Activated naive CD8-positive, alpha-beta T cell (primary cell): ENCODE measurements around the gene TPD52L1.

Experiments used
- H3K27ac Mint-ChIP-seq: one replicate; pipeline ENCODE4 v1.8.0; 2021; ENCODE audit warnings: mixed read lengths
- H3K27me3 Mint-ChIP-seq: one replicate; pipeline ENCODE4 v1.8.0; 2021; ENCODE audit warnings: mixed read lengths
- H3K36me3 Mint-ChIP-seq: one replicate; pipeline ENCODE4 v1.8.0; 2021; ENCODE audit warnings: mixed read lengths
- H3K4me1 Mint-ChIP-seq: one replicate; pipeline ENCODE4 v1.8.0; 2021; ENCODE audit warnings: low read depth, mixed read lengths
- H3K4me3 Mint-ChIP-seq: one replicate; pipeline ENCODE4 v1.8.0; 2021; ENCODE audit warnings: mild to moderate bottlenecking, mixed read lengths
- H3K9me3 Mint-ChIP-seq: one replicate; pipeline ENCODE4 v1.8.0; 2021; ENCODE audit warnings: low read depth, mixed read lengths

Gene TPD52L1

DNA sequence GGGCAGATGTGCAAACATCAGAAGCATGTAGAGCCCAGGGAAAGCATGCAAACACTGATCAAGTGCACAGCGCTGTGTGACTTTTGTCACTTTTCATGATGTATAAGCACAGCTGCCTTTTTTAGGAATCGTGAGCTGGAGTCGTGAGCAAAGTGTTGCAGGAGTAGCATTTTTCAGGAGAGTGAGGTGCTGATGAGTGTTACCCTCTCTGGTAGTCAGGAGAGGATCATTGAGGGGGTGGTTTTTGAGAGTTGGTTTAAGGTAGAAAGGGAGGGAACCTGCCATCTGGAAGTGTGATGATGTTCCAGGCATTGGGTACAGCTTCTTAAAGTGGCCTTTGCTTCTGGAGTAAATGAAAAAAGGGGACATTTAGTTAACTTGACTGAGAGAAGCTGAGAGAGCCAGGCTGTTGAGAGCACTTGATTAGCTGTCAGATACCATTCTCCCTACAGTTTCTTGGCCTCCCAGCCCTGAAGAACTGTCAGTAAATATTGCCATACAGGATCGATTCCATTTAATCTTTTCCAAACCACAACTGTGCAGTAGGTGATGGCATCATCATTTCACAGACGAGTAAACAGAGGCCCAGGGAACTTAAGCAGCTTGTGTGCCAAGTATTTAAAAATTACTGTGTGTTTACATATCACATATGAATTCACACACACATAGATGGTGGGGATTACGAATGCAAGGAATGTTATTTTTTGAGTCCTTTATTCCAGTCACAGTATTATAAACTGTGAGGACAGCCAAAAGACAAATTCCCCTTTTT, 28.9 kb downstream of the TPD52L1 start:
- no peak overlapping the region for H3K4me3 Mint-ChIP-seq
- no peaks in the 10 kb centered on the region for H3K9me3 Mint-ChIP-seq
- no peak overlapping the region for H3K27ac Mint-ChIP-seq
- no peaks in the 10 kb centered on the region for H3K36me3 Mint-ChIP-seq
- no peaks in the 10 kb centered on the region for H3K4me1 Mint-ChIP-seq
- peaks cover 4% of the 10 kb centered on the region for H3K27me3 Mint-ChIP-seq

DNA sequence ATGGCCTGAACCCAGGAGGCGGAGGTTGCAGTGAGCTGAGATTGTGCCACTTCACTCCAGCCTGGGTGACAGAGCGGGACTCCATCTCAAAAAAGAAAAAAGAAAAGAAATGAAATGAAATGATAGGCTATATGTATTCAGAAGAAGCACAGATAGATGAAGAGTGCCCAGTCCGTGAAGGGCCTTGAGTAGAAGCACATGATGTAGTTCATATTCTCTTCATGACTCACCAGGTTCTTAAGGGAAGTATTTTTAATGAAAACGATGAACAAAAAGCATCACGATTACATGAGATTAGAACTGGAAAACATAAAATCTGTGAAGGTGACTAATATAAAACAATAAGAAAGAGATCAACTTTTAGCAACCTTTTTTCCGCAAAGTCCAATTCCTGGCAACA, 29.8 kb downstream of the TPD52L1 start:
- Mint-ChIP-seq H3K27me3 (peaks cover 4% of the 10 kb centered on the region), H3K9me3 (no peaks in the 10 kb centered on the region), H3K27ac (no peak overlapping the region)

DNA sequence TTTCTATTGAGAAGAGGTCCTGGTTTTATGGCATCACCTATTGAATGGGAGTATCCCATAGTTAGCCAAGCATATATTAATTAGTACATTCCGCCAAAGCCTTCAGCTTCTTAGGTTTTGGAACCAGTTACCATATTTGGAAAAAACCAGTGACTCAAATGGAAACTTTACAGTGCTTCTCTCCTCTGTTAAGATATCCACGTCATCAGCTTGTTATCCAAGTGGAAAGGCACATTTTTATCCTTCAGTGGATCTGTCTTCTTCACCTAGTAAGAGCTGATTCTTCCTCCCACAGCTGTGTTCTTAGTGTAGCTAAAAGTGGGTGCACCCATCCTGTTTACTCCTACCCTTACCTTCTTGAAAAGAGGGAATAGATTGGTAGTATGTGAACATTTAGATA, 34.5 kb downstream of the TPD52L1 start:
- Mint-ChIP-seq H3K4me3 (no peak overlapping the region), H3K27ac (no peak overlapping the region), H3K9me3 (no peaks in the 10 kb centered on the region), H3K27me3 (peaks cover 2% of the 10 kb centered on the region), H3K36me3 (no peaks in the 10 kb centered on the region), H3K4me1 (peaks cover 2% of the 10 kb centered on the region)

More for the DNA sequence above, 29.8 kb downstream of the TPD52L1 start:
- no peaks in the 10 kb centered on the region for H3K36me3 Mint-ChIP-seq
- no peak overlapping the region for H3K4me3 Mint-ChIP-seq
- no peaks in the 10 kb centered on the region for H3K4me1 Mint-ChIP-seq

DNA sequence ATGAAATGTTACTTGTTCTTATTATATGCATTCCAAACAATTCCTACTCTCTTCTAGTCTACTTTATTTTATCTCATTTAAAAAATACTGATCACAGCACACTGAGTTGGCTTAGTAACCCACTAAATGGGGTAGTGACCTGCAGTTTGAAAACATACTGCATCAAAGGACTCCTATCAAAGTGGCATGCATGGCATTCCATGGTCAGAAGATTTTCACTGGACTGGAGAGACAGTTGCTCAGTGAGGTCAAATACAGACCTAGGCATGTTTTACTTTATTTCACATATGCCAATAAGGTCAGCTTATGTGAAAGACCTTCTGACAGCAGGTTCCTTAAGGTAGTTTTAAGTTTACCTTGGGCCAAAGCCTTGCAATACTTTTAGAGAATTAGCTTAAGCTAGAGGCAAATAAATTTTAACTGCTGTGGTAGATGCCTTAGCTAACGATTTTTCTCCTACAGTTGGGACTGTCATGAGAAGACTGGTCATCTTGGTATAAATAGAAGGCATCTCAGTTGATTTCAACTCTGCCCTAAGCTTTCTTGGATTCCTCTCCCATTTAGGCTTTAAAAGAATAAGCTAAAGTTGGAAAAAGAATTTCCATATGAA, 35.1 kb downstream of the TPD52L1 start:
- Mint-ChIP-seq H3K36me3 (no peaks in the 10 kb centered on the region), H3K27me3 (peaks cover 2% of the 10 kb centered on the region), H3K9me3 (no peaks in the 10 kb centered on the region), H3K27ac (no peak overlapping the region), H3K4me3 (no peak overlapping the region), H3K4me1 (peaks cover 2% of the 10 kb centered on the region)

DNA sequence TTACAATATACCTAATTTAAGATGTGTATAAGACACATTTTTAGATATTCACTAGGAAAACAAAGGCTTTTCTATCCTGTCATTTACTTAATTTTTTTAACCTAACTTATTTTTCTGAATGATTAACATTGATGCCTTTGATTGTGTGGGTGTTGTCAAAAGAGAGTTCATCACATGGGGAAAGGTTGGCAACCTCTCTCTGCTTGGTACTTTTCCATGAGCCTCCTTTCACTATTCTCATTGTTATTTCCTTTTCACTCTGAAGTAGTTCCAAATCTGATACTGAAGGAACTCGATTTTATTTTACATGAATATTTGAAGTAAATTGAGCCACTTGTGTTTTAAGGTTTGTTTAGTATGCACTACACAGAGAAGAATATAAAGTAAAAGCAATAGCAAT, 35.9 kb downstream of the TPD52L1 start:
- H3K4me1 Mint-ChIP-seq, result peaks cover 2% of the 10 kb centered on the region
- no peak overlapping the region for H3K4me3 Mint-ChIP-seq
- H3K9me3 Mint-ChIP-seq, result no peaks in the 10 kb centered on the region
- H3K27ac Mint-ChIP-seq, result no peak overlapping the region
- H3K36me3 Mint-ChIP-seq, result no peaks in the 10 kb centered on the region
- no peaks in the 10 kb centered on the region for H3K27me3 Mint-ChIP-seq

DNA sequence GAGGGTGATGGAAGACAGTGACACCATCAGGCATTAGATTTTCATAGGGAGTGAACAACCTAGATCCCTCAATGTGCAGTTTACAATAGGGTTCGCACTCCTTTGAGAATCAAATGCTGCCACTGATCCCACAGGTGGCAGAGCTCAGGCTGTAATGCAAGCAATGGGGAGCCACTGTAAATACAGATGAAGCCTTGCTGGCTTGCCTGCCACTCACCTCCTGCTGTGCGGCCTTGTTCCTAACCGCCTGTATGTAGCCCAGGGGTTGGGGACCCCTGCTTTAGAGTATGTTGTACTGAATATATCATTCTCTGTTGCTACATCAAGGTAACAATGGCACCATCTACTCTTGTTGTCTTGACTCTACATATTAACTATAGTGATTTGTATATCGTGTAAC, 37.1 kb downstream of the TPD52L1 start:
- H3K36me3 Mint-ChIP-seq, result no peaks in the 10 kb centered on the region
- H3K4me1 Mint-ChIP-seq, result peaks cover 2% of the 10 kb centered on the region
- no peak overlapping the region for H3K27ac Mint-ChIP-seq
- no peak overlapping the region for H3K4me3 Mint-ChIP-seq
- H3K9me3 Mint-ChIP-seq, result no peaks in the 10 kb centered on the region
- peaks cover 2% of the 10 kb centered on the region for H3K27me3 Mint-ChIP-seq

DNA sequence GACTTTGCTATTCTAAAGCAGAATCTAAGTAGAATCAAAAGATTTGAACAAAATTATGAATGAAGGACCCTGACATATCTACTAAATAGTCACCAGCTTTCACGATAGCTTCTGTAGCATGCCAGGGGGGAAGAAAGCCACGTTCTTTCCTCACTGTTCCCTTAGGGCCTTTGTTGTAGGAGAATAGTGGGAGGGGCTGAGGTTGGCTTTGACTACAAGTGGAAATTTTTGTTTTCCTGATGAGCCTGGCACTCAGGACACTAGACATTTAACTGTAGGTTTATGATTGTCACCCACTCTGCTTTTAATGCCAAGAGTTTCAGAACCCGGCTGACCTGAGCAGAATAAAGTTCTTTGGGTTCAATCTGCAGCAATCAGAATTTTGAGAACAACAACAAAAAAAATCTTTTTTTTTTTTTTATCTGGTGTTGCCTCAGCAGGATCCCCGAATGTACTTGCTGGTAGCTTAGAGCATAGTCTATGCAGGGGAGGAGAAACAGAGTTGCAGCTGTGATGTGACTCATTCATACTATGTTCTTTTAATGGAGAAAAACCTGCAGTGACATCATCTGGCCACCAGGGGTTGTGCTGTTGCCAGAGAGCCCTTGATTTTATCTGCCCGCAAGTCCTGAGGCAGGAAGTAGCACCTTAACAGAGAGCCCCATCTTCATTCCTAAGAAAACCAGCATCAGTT, 38.5 kb downstream of the TPD52L1 start:
- Mint-ChIP-seq H3K9me3 (no peaks in the 10 kb centered on the region), H3K4me1 (peaks cover 2% of the 10 kb centered on the region), H3K27ac (no peak overlapping the region), H3K27me3 (peaks cover 5% of the 10 kb centered on the region), H3K36me3 (no peaks in the 10 kb centered on the region), H3K4me3 (no peak overlapping the region)

DNA sequence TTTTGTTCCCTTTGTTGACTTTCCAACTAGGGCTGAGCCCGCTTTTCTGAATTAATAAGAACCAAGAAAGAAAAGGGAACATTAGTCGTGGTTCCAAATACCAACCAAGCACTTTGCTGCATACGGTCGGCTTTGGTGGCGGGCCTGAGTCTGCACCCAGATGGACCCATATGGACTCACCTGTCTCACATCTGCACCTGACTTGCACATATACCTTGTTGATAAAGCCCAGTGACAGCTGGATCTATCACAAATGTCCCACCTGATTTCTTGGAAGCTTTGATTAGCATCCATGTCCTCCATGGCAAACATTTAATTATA, 39.0 kb downstream of the TPD52L1 start:
- H3K4me1 Mint-ChIP-seq, result peaks cover 2% of the 10 kb centered on the region
- no peak overlapping the region for H3K4me3 Mint-ChIP-seq
- no peak overlapping the region for H3K27ac Mint-ChIP-seq
- no peaks in the 10 kb centered on the region for H3K36me3 Mint-ChIP-seq
- peaks cover 5% of the 10 kb centered on the region for H3K27me3 Mint-ChIP-seq
- H3K9me3 Mint-ChIP-seq, result no peaks in the 10 kb centered on the region

DNA sequence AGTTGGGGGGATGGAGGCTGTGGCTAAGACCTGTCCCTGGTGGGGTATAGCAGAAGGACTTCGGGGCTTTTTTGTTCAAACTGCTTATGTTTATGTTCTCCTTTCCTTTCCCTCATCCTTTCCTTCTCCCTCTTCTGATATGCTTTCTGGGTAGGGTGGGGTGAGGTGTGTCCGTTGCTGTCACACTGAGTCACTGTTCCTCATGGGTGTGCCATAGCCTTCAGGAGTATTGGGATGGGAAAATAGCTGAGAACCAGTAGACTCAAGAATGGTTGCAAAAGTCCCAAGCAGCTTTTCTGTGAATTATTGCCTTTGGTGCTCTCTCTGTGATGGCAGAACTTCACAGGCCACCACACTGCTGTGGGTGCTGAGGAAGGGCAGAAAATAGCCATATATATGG, 39.6 kb downstream of the TPD52L1 start:
- no peak overlapping the region for H3K4me3 Mint-ChIP-seq
- no peak overlapping the region for H3K27ac Mint-ChIP-seq
- H3K27me3 Mint-ChIP-seq, result peaks cover 5% of the 10 kb centered on the region
- no peaks in the 10 kb centered on the region for H3K36me3 Mint-ChIP-seq
- H3K4me1 Mint-ChIP-seq, result peaks cover 2% of the 10 kb centered on the region
- no peaks in the 10 kb centered on the region for H3K9me3 Mint-ChIP-seq

DNA sequence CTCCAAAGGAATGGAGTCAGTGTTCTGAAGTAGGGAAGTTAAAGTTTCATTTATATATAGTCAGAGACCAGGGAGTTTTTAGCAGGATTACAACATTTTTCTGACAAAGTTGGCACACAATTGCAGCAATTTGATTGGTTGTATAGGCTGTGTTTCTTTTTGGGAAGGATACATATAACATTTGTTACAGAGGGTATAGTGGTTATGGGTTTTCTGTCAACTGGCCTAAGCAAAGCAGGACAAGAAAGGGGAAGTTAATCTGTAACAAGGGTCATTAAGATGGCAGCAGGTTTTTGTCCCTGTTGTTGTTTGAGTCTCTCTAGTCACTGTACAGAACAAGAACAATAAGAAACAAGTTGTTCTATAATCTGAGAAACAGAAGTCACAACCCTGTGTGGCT, 41.4 kb downstream of the TPD52L1 start:
- H3K4me1 Mint-ChIP-seq, result peaks cover 2% of the 10 kb centered on the region

DNA sequence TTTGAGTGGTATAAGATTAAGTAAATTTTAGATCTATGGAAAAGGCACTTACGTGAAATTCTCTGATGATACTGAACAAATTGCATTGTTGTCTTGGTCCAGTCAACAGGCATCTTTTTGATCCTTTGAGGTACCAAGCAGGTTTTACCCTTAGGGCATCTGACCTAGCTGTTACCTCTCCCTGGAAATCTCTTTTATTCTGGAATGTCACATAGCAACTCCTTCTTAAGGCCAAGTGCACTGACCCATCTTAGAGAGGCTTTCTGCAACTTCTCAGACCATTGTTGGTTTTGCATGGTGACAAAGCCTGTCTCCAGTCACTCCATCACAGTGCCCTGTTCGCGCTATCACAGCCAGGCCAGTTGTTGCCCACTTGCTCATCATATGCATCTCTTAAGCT, 42.0 kb downstream of the TPD52L1 start:
- Mint-ChIP-seq H3K27ac (no peak overlapping the region), H3K9me3 (no peaks in the 10 kb centered on the region), H3K4me1 (peaks cover 2% of the 10 kb centered on the region), H3K4me3 (no peak overlapping the region), H3K36me3 (no peaks in the 10 kb centered on the region), H3K27me3 (peaks cover 7% of the 10 kb centered on the region)

More for the DNA sequence above, 41.4 kb downstream of the TPD52L1 start:
- Mint-ChIP-seq H3K9me3 (no peaks in the 10 kb centered on the region), H3K4me3 (no peak overlapping the region), H3K27ac (no peak overlapping the region), H3K36me3 (no peaks in the 10 kb centered on the region), H3K27me3 (peaks cover 7% of the 10 kb centered on the region)

DNA sequence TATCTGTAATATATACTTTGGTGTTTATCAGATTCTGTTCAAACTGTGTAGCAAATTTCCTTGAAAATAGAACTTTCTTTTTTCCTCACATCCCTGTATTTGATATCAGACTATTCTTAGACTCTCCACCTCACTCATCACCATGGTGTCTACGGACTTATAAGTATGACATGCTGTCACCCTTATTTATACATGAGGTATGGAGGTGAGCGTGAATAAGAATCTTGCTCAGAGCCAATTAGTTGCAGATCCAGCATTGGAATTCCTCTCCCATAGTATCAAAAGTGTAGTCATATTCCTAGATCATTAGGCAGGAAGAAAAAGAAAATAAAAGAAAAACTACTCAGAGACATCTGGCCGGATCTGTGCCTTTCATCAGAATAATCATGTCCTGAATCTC, 43.0 kb downstream of the TPD52L1 start:
- Mint-ChIP-seq H3K4me3 (no peak overlapping the region), H3K36me3 (no peaks in the 10 kb centered on the region), H3K4me1 (peaks cover 2% of the 10 kb centered on the region), H3K27ac (no peak overlapping the region), H3K27me3 (peaks cover 7% of the 10 kb centered on the region), H3K9me3 (no peaks in the 10 kb centered on the region)

DNA sequence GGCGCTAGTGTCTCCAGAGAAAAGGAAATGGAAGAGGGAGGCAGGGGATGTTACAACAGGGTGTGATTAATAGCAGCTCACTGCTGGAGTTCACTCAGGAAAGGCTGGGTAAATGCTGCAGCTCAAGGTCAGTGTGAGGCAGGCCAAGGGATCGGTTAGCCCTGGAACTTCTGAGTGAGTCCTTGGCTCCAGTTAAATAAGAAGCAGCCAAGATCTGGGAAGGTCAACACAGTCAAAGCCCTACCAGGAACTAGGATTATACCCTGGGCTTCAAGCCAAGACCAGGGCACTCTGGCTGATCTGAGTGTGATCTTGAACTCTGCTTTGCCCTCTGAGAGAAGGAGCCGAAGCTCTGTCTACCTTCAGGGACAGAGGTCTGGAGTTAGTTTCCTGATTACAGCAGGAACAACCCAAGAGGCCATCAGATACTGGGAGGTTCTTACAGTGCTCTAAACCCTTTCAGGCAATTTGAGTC, 44.3 kb downstream of the TPD52L1 start:
- Mint-ChIP-seq H3K36me3 (no peaks in the 10 kb centered on the region), H3K9me3 (no peaks in the 10 kb centered on the region), H3K27ac (no peak overlapping the region), H3K4me1 (no peaks in the 10 kb centered on the region), H3K27me3 (peaks cover 7% of the 10 kb centered on the region), H3K4me3 (no peak overlapping the region)

DNA sequence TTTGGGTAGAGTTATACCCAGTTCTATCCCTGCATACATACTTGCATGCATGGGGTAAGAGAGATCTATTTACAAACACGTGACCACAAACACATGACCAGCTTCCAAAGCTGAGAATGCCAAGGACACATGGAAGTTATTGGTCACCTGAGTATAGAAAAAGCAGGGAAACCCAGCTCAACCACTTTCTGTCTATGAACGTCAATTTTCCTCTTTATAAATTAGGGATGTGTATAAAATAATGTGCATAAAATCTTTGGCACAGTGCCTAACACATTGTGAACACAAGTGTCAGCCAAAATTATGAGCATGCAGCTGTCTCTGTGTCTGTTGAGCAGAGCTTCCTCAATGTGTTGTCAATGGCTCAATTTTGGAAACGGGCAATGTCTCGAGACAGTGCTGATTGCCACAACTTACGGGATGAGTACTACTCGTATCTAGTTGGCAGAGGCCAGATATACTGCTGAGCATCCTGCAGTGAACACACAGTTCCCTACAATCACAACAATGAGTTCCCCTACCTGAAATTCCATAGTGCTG, 44.9 kb downstream of the TPD52L1 start:
- no peaks in the 10 kb centered on the region for H3K9me3 Mint-ChIP-seq
- no peak overlapping the region for H3K27ac Mint-ChIP-seq
- H3K4me1 Mint-ChIP-seq, result no peaks in the 10 kb centered on the region
- peaks cover 9% of the 10 kb centered on the region for H3K27me3 Mint-ChIP-seq
- no peak overlapping the region for H3K4me3 Mint-ChIP-seq
- no peaks in the 10 kb centered on the region for H3K36me3 Mint-ChIP-seq

DNA sequence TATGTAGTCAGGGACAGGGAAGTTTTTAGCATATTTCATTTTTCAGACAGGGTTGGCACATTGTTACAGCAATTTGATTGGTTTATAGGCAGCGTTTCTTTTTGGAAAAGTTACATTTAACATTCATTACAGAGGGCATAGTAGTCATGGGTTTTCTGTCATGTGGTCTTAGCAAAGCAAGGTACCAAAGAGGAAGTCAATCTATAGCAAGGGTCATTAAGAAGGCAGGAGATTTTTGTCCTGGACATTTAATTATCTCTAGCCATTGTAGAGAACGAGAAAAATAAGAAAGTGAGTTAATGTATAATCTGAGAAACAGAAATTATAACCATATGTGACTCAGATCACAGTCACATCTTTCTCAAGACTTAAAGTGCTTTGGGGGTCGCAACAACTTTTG, 47.4 kb downstream of the TPD52L1 start:
- Mint-ChIP-seq H3K4me3 (no peak overlapping the region), H3K27ac (no peak overlapping the region), H3K36me3 (no peaks in the 10 kb centered on the region), H3K27me3 (peaks cover 10% of the 10 kb centered on the region), H3K4me1 (no peaks in the 10 kb centered on the region), H3K9me3 (no peaks in the 10 kb centered on the region)
